Stomach (tissue), 9 donors: ENCODE measurements around the gene FRMD5. TPM values are rescaled to one million over a fixed set of nuclear protein-coding genes. Genes with fewer than 3 reads are reported as not detected.
"Not testable (repeated sequence)": the region's sequence is repeated elsewhere in the genome, so short reads cannot be mapped to it uniquely, and the experiment has no call there.

ENCODE experiments used
- DNase-seq, 2 donors: peaks; one replicate each; pipeline versions ENCODE4 v3.0.0 to v3.0.0-alpha.2; 2013 to 2019
- H3K27ac ChIP-seq, 5 donors: fragments of 200-600 bp in 4 of 5; sonication (generic) in 4 of 5; one replicate each; pipeline ENCODE4 v1.5.1; 2013 to 2019; ENCODE audit warnings: mild to moderate bottlenecking in 1 of 5, moderate library complexity in 1 of 5
- H3K27me3 ChIP-seq, 3 donors: fragments of 200-600 bp; sonication (generic); one replicate each; pipeline ENCODE4 v1.5.1; 2017 to 2019; ENCODE audit warnings: mixed run types in 1 of 3
- H3K36me3 ChIP-seq, 4 donors: fragments of 200-600 bp; sonication (generic); 1 replicate in 3 of 4; 2 replicates in 1 of 4; pipeline ENCODE4 v1.5.1; 2016 to 2019
- H3K4me1 ChIP-seq, 4 donors: fragments of 200-600 bp; sonication (generic); one replicate each; pipeline ENCODE4 v1.5.1; 2016 to 2019
- H3K4me3 ChIP-seq, 4 donors: fragments of 200-600 bp; sonication (generic) in 3 of 4; one replicate each; pipeline ENCODE4 v1.5.1; 2016 to 2019; ENCODE audit warnings: mild to moderate bottlenecking in 1 of 4
- H3K9me3 ChIP-seq, 4 donors: fragments of 200-600 bp; sonication (generic); one replicate each; pipeline ENCODE4 v1.5.1; 2016 to 2019
- CTCF ChIP-seq, 7 experiments: fragments of 450-650 bp in 4 of 7; fragments of 200-600 bp in 3 of 7; sonication (generic) in 3 of 7; IDR thresholded peaks; one replicate each; pipeline ENCODE4 v1.5.1; 2016 to 2019; ENCODE audit warnings: antibody characterized with exemption in 7 of 7, control low read depth in 2 of 7, mild to moderate bottlenecking in 1 of 7
- EP300 ChIP-seq: sonication (generic); formaldehyde crosslinking; IDR thresholded peaks from one replicate; pipeline ENCODE4 v1.6.1; 2017; ENCODE audit warnings: antibody characterized with exemption
- POLR2A ChIP-seq, 4 donors: fragments of 450-650 bp; IDR thresholded peaks; one replicate each; pipeline ENCODE4 v1.6.1; 2016; ENCODE audit warnings: antibody characterized with exemption in 4 of 4, control low read depth in 2 of 4, mild to moderate bottlenecking in 1 of 4, moderate library complexity in 1 of 4
- POLR2AphosphoS5 ChIP-seq, 3 donors: sonication (generic); formaldehyde crosslinking; IDR thresholded peaks; one replicate each; pipeline ENCODE4 v1.6.1; 2016; ENCODE audit warnings: antibody characterized with exemption in 3 of 3
- WGBS, 5 donors: extraction: QIAGEN DNeasy Blood & Tissue Kit in 3 of 5; methylation state at CpG; one replicate each; pipeline versions ENCODE4 v1.1.5 to v1.1.7; 2013 to 2018; 5-methylcytosine and 5-hydroxymethylcytosine counted together
- intact Hi-C: fragments of 100-400 bp; cut with DNase I; formaldehyde crosslinking; loops from one replicate; pipeline ENCODE4 v1.15.1; 2023; ENCODE audit warnings: low total_unique reads
- polyA plus RNA-seq, 3 donors: library from polyadenylated mRNA; stranded (reverse); fragments of 200-250 nt; gene quantifications; one replicate each; pipeline ENCODE4 v1.2.3, GENCODE V29; 2013
- total RNA-seq, 5 donors: library from RNA; depleted of rRNA; stranded (reverse); fragments of >200 nt; gene quantifications; one replicate each; pipeline versions ENCODE4 v1.1.0 to v1.2.3, GENCODE V29; 2014 to 2016
- donor health status: healthy with polysubstance abuse.
- donor health status: Bipolar disorder and iron deficiency.
- donor health status: healthy.

Gene FRMD5
- total and polyA plus RNA-seq, 8 donors, result 0.40 to 13.0 (median 2.5) TPM

GRCh38 chr15:43872416-43873020 lies 322.6 kb downstream of the FRMD5 start:
- Histone ChIP-seq H3K9me3 (no peaks in the 10 kb centered on the region), H3K4me3 (no peak overlapping the region), H3K4me1 (no peaks in the 10 kb centered on the region), H3K27me3 (no peaks in the 10 kb centered on the region), H3K36me3 (peaks cover 0 to 16% (median 2%) of the 10 kb centered on the region in 4 donors), H3K27ac (no peak overlapping the region)
- WGBS, 5 donors, result 55 to 65% (median 61%) methylated on average over 6 of the region's 6 CpGs
- peak in 1 of 2 donors; percentile 89 for DNase-seq
- intact Hi-C loops, result no loop called here
- peak in 4 of 7 experiments; percentile 27 to 45 (median 36) for TF ChIP-seq CTCF (IDR thresholded peaks at IDR 0.05)
- TF ChIP-seq EP300, result no peak
- no peak for TF ChIP-seq POLR2AphosphoS5 (IDR thresholded peaks at IDR 0.05)

GRCh38 chr15:43871835-43872234 lies 323.2 kb downstream of the FRMD5 start:
- no peaks in the 10 kb centered on the region for H3K4me1 ChIP-seq
- no peaks in the 10 kb centered on the region for H3K9me3 ChIP-seq
- no peak overlapping the region for H3K4me3 ChIP-seq
- no peak overlapping the region for H3K27ac ChIP-seq
- WGBS, 5 donors, result 86 to 97% (median 93%) methylated on average over 2 of the region's 2 CpGs
- intact Hi-C loops, result no loop called here
- no peaks in the 10 kb centered on the region for H3K27me3 ChIP-seq
- no peak for DNase-seq
- TF ChIP-seq POLR2A (IDR thresholded peaks at IDR 0.05) (no peak), EP300 (no peak), CTCF (IDR thresholded peaks at IDR 0.05) (no peak), POLR2AphosphoS5 (IDR thresholded peaks at IDR 0.05) (no peak)
- peaks cover 1 to 17% (median 6%) of the 10 kb centered on the region in 4 donors for H3K36me3 ChIP-seq

- peaks cover 4 to 29% (median 18%) of the 10 kb centered on the region in 4 donors for H3K36me3 ChIP-seq
- no peak overlapping the region for H3K27ac ChIP-seq
- TF ChIP-seq CTCF (IDR thresholded peaks at IDR 0.05) (no peak), POLR2AphosphoS5 (IDR thresholded peaks at IDR 0.05) (no peak), EP300 (no peak), POLR2A (IDR thresholded peaks at IDR 0.05) (no peak)
- no peak overlapping the region for H3K4me3 ChIP-seq
- WGBS, 5 donors, result 50 to 66% (median 54%) methylated on average over 2 of the region's 2 CpGs
- H3K4me1 ChIP-seq, result no peaks in the 10 kb centered on the region
- H3K9me3 ChIP-seq, result no peaks in the 10 kb centered on the region
- no peak for DNase-seq
- H3K27me3 ChIP-seq, result no peaks in the 10 kb centered on the region
- intact Hi-C loops, result no loop called here
These were observed 326.7 kb downstream of the FRMD5 start for GRCh38 chr15:43868406-43868805.

GRCh38 chr15:43867096-43867495 lies 328.0 kb downstream of the FRMD5 start:
- H3K9me3 ChIP-seq, result no peaks in the 10 kb centered on the region
- peak; percentile 37 to 45 for DNase-seq
- H3K27me3 ChIP-seq, result no peaks in the 10 kb centered on the region
- H3K36me3 ChIP-seq, result peaks cover 7 to 36% (median 28%) of the 10 kb centered on the region in 4 donors
- no peak for TF ChIP-seq EP300
- no peak for TF ChIP-seq POLR2A (IDR thresholded peaks at IDR 0.05)
- no peak for TF ChIP-seq CTCF (IDR thresholded peaks at IDR 0.05)
- TF ChIP-seq POLR2AphosphoS5 (IDR thresholded peaks at IDR 0.05), result no peak
- no peak overlapping the region for H3K27ac ChIP-seq
- no peak overlapping the region for H3K4me3 ChIP-seq
- intact Hi-C loops, result no loop called here
- WGBS, 5 donors, result 51 to 83% (median 59%) methylated on average over 5 of the region's 5 CpGs
- no peaks in the 10 kb centered on the region for H3K4me1 ChIP-seq

GRCh38 chr15:43866636-43867035 lies 328.4 kb downstream of the FRMD5 start:
- 92 to 99% (median 97%) methylated on average over 9 to 10 of the region's 10 CpGs for WGBS, 5 donors
- H3K9me3 ChIP-seq, intact Hi-C loops, H3K27me3 ChIP-seq, DNase-seq, H3K4me1 ChIP-seq, H3K4me3 ChIP-seq, H3K27ac ChIP-seq: not testable (repeated sequence)
- H3K36me3 ChIP-seq, result peaks cover 7 to 36% (median 31%) of the 10 kb centered on the region in 4 donors
